IMR-90 (cell line): ENCODE measurements around the gene CCL28. TPM values are rescaled to one million over a fixed set of nuclear protein-coding genes. Genes with fewer than 3 reads are reported as not detected.

Experiments
- ATAC-seq: fragments of 200-7000 bp; cut with Tn5 transposase; 2 replicates; pipeline ENCODE4 v1.9.1; 2020; ENCODE audit warnings: low read depth, mild to moderate bottlenecking, moderate library complexity
- BruUV-seq: library from RNA; stranded (reverse); fragments of 400-500 nt; replicated peaks from 2 replicates; lab custom pipeline; 2021; lab: Mats Ljungman, UMichigan
- CTCF ChIA-PET: fragments of 300-600 bp; formaldehyde crosslinking; extraction: SDS; loops from one replicate; lab custom pipeline; 2021; ENCODE audit warnings: antibody characterized with exemption; lab: Yijun Ruan, JAX
- POLR2A ChIA-PET: fragments of 300-600 bp; sonication (Branson Sonifier 250); formaldehyde crosslinking; loops from one replicate; lab custom pipeline; 2022; ENCODE audit warnings: antibody characterized with exemption; ENCODE audit not compliant: unreplicated experiment; lab: Charles Lee
- DNase-seq: peaks from one replicate; pipeline ENCODE4 v3.0.0; 2013
- H2AFZ ChIP-seq: replicated peaks from 2 replicates; pipeline ENCODE3; 2013; ENCODE audit warnings: low read length, mild to moderate bottlenecking; ENCODE audit not compliant: poor library complexity
- H2AK5ac ChIP-seq: 2 replicates; pipeline ENCODE4 v1.6.1; 2013; ENCODE audit warnings: low read depth, low read length, inconsistent platforms
- H2AK9ac ChIP-seq: replicated peaks from 2 replicates; pipeline ENCODE3; 2013; ENCODE audit warnings: mild to moderate bottlenecking, low read depth, low read length, moderate library complexity; ENCODE audit not compliant: poor library complexity
- H2BK120ac ChIP-seq: 2 replicates; pipeline ENCODE4 v1.6.1; 2013; ENCODE audit warnings: low read depth, low read length, inconsistent platforms
- H2BK15ac ChIP-seq: 3 replicates; pipeline ENCODE4 v1.6.1; 2013; ENCODE audit warnings: low read depth, low read length, inconsistent platforms
- H2BK20ac ChIP-seq: 2 replicates; pipeline ENCODE4 v1.6.1; 2013; ENCODE audit warnings: low read depth, mild to moderate bottlenecking, inconsistent platforms, low read length, moderate library complexity
- H2BK5ac ChIP-seq: 2 replicates; pipeline ENCODE4 v1.6.1; 2013; ENCODE audit warnings: mild to moderate bottlenecking, low read depth, low read length, inconsistent platforms; ENCODE audit not compliant: poor library complexity, severe bottlenecking
- H3K14ac ChIP-seq: replicated peaks from 2 replicates; pipeline ENCODE4 v1.6.1; 2013; ENCODE audit warnings: low read depth, low read length, inconsistent platforms
- H3K18ac ChIP-seq: 2 replicates; pipeline ENCODE4 v1.6.1; 2013; ENCODE audit warnings: low read depth, low read length, control low read depth
- H3K23ac ChIP-seq: 2 replicates; pipeline ENCODE4 v1.6.1; 2013; ENCODE audit warnings: low read depth, low read length, inconsistent platforms
- H3K27ac ChIP-seq: 2 replicates; pipeline ENCODE4 v1.5.1; 2013; ENCODE audit warnings: mild to moderate bottlenecking, control low read depth, low read length; ENCODE audit not compliant: insufficient read depth
- H3K27me3 ChIP-seq: 2 replicates; pipeline ENCODE4 v1.6.1; 2013; ENCODE audit warnings: low read length; ENCODE audit not compliant: control insufficient read depth, insufficient read depth
- H3K36me3 ChIP-seq: 2 replicates; pipeline ENCODE4 v1.6.1; 2013; ENCODE audit warnings: low read length, mixed read lengths; ENCODE audit not compliant: control insufficient read depth, insufficient read depth
- H3K4ac ChIP-seq: 2 replicates; pipeline ENCODE4 v1.6.1; 2013; ENCODE audit warnings: low read depth, low read length, inconsistent platforms
- H3K4me1 ChIP-seq: 2 replicates; pipeline ENCODE4 v1.6.1; 2013; ENCODE audit warnings: low read length, mixed read lengths; ENCODE audit not compliant: control insufficient read depth, insufficient read depth
- H3K4me2 ChIP-seq: 2 replicates; pipeline ENCODE4 v1.6.1; 2013; ENCODE audit warnings: low read depth, mild to moderate bottlenecking, control low read depth, low read length, moderate library complexity
- H3K4me3 ChIP-seq: 2 replicates; pipeline ENCODE4 v1.5.1; 2013; ENCODE audit warnings: low read depth, mild to moderate bottlenecking, control low read depth, low read length, moderate library complexity; ENCODE audit not compliant: insufficient read depth
- H3K56ac ChIP-seq: 2 replicates; pipeline ENCODE4 v1.6.1; 2013; ENCODE audit warnings: low read length, inconsistent platforms; ENCODE audit not compliant: insufficient read depth; ENCODE audit errors: extremely low read depth
- H3K79me1 ChIP-seq, 2 experiments: 2 replicates each; pipeline ENCODE4 v1.6.1; 2013; ENCODE audit warnings: low read length in 2 of 2, inconsistent platforms in 1 of 2, low read depth in 1 of 2
- H3K9ac ChIP-seq: 2 replicates; pipeline ENCODE4 v1.6.1; 2013; ENCODE audit warnings: low read depth, low read length, control low read depth
- H3K9me1 ChIP-seq: 2 replicates; pipeline ENCODE4 v1.6.1; 2013; ENCODE audit warnings: low read length, inconsistent platforms; ENCODE audit not compliant: insufficient read depth
- H3K9me3 ChIP-seq: 2 replicates; pipeline ENCODE4 v1.6.1; 2013; ENCODE audit warnings: low read length; ENCODE audit not compliant: control insufficient read depth, insufficient read depth
- H4K20me1 ChIP-seq: 2 replicates; pipeline ENCODE4 v1.6.1; 2013; ENCODE audit warnings: low read length, inconsistent platforms; ENCODE audit not compliant: insufficient read depth
- H4K5ac ChIP-seq: 2 replicates; pipeline ENCODE4 v1.6.1; 2013; ENCODE audit warnings: mild to moderate bottlenecking, low read depth, low read length, control low read depth
- H4K8ac ChIP-seq, 2 experiments: 2 replicates each; pipeline ENCODE4 v1.6.1; 2013; ENCODE audit warnings: low read depth in 2 of 2, low read length in 2 of 2, control low read depth in 1 of 2, inconsistent platforms in 1 of 2
- H4K91ac ChIP-seq: 2 replicates; pipeline ENCODE4 v1.6.1; 2013; ENCODE audit warnings: low read depth, low read length, inconsistent platforms; ENCODE audit not compliant: insufficient read depth
- BHLHE40 ChIP-seq: fragments of 150-350 bp; IDR thresholded peaks from 2 replicates; pipeline ENCODE4 v1.6.1; 2016; ENCODE audit warnings: mild to moderate bottlenecking, low read depth, low read length
- CEBPB ChIP-seq: IDR thresholded peaks from 2 replicates; pipeline ENCODE4 v1.6.1; 2012; ENCODE audit warnings: low read depth, low read length, improper control_type of control experiment
- CHD1 ChIP-seq: IDR thresholded peaks from 2 replicates; pipeline ENCODE4 v1.6.1; 2012; ENCODE audit warnings: low read depth, low read length, improper control_type of control experiment
- FOS ChIP-seq: fragments of 150-350 bp; IDR thresholded peaks from 2 replicates; pipeline ENCODE4 v1.6.1; 2016; ENCODE audit warnings: low read depth, low read length
- MAFK ChIP-seq: IDR thresholded peaks from 2 replicates; pipeline ENCODE4 v1.6.1; 2012; ENCODE audit warnings: low read depth, low read length, improper control_type of control experiment
- MAZ ChIP-seq: IDR thresholded peaks from 2 replicates; pipeline ENCODE4 v1.6.1; 2012; ENCODE audit warnings: low read depth, mild to moderate bottlenecking, low read length, improper control_type of control experiment, moderate library complexity, borderline replicate concordance
- MXI1 ChIP-seq: IDR thresholded peaks from 2 replicates; pipeline ENCODE4 v1.6.1; 2012; ENCODE audit warnings: low read depth, mild to moderate bottlenecking, low read length, moderate library complexity, borderline replicate concordance
- NFE2L2 ChIP-seq: fragments of 150-350 bp; IDR thresholded peaks from 2 replicates; pipeline ENCODE4 v1.6.1; 2016; ENCODE audit warnings: low read depth, mild to moderate bottlenecking, low read length
- POLR2A ChIP-seq: IDR thresholded peaks from 2 replicates; pipeline ENCODE4 v1.6.1; 2012; ENCODE audit warnings: mild to moderate bottlenecking, low read depth, low read length
- RAD21 ChIP-seq: IDR thresholded peaks from 2 replicates; pipeline ENCODE4 v1.6.1; 2012; ENCODE audit warnings: low read length, improper control_type of control experiment
- RCOR1 ChIP-seq: IDR thresholded peaks from 2 replicates; pipeline ENCODE4 v1.6.1; 2012; ENCODE audit warnings: mild to moderate bottlenecking, low read length, improper control_type of control experiment; ENCODE audit not compliant: insufficient replicate concordance
- RFX5 ChIP-seq: IDR thresholded peaks from 2 replicates; pipeline ENCODE4 v1.8.0; 2012; ENCODE audit warnings: low read depth, mild to moderate bottlenecking, low read length, moderate library complexity
- SMC3 ChIP-seq: fragments of 150-350 bp; IDR thresholded peaks from 2 replicates; pipeline ENCODE4 v1.6.1; 2016; ENCODE audit warnings: low read depth, mild to moderate bottlenecking, antibody characterized with exemption, low read length, moderate library complexity
- WGBS, 2 experiments: methylation state at CpG; one replicate each; pipeline versions ENCODE4 v1.1.5 to v1.1.7; 2013; ENCODE audit warnings: missing lambda C conversion rate in 2 of 2; ENCODE audit not compliant: insufficient read length in 1 of 2; ENCODE audit errors: extremely low coverage in 2 of 2; 5-methylcytosine and 5-hydroxymethylcytosine counted together
- dilution Hi-C: fragments of 300-500 bp; cut with HindIII; formaldehyde crosslinking; loops from one replicate; pipeline ENCODE4 v1.14.3; 2018; ENCODE audit warnings: low sequenced_read_pairs; ENCODE audit not compliant: unreplicated experiment
- in situ Hi-C: fragments of 300-500 bp; cut with MboI; formaldehyde crosslinking; loops from 3 replicates; pipeline ENCODE4 v1.14.3; 2019; ENCODE audit warnings: low sequenced_read_pairs, inconsistent platforms, mixed read lengths
- intact Hi-C: fragments of 100-400 bp; cut with micrococcal nuclease; formaldehyde crosslinking; loops from 2 replicates; pipeline ENCODE4 v1.10.0; 2022
- polyA plus RNA-seq, 3 experiments: library from polyadenylated mRNA; depleted of rRNA; stranded (reverse); fragments of >200 nt; gene quantifications; 2 replicates each; pipeline ENCODE4 v1.2.3, GENCODE V29; 2012; ENCODE audit warnings: low replicate concordance in 1 of 3
- total RNA-seq: library from RNA; depleted of rRNA; stranded (reverse); fragments of >200 nt; gene quantifications from 2 replicates; pipeline ENCODE4 v1.2.3, GENCODE V29; 2012
- TF ChIP-seq, protein P1 (sequence below): fragments of 150-350 bp; IDR thresholded peaks from 2 replicates; pipeline ENCODE4 v1.6.1; 2016; ENCODE audit warnings: low read depth, mild to moderate bottlenecking, low read length, moderate library complexity, borderline replicate concordance
- TF ChIP-seq, protein P2 (sequence below): conservative IDR thresholded peaks from 2 replicates; pipeline ENCODE4 v1.5.1; 2012; ENCODE audit warnings: mild to moderate bottlenecking, low read depth, low read length, improper control_type of control experiment
- TF ChIP-seq, protein P3 (sequence below): fragments of 150-350 bp; IDR thresholded peaks from 2 replicates; pipeline ENCODE4 v1.6.1; 2017; ENCODE audit warnings: mild to moderate bottlenecking, antibody characterized with exemption, low read length, low read depth

CCL28 gene
- total and polyA plus RNA-seq, 2 of the 4 experiments (the other 2 are of a cell fraction), result under 0.01 to 0.02 TPM

DNA sequence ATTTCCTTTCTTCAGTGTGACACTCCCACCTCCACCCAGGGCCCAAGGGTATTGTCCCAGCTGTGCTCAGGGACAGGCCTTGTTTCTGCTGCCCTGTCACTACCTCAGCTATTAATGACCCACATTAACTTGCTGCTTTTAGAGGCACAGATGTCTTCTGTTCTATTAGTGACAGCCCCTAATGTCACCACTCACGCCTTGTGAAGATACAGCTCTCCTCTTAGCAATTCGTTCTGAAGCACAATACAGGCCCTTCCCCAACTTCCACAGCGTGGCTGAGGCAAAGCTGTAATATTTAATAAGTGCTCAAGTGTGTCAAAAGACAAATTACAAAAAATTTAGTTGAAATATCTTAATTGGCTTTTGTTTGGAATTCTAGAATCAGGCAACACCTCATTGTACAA is 54.3 kb downstream of the CCL28 start:
- H3K56ac ChIP-seq, result no peak overlapping the region
- dilution Hi-C loops, result no loop called here
- H4K91ac ChIP-seq, result no peak overlapping the region
- DNase-seq, result no peak
- H4K20me1 ChIP-seq, result no peaks in the 10 kb centered on the region
- no peaks in the 10 kb centered on the region for H3K4me1 ChIP-seq
- no peak overlapping the region for H3K27ac ChIP-seq
- no peak overlapping the region for H2BK20ac ChIP-seq
- intact Hi-C loops, result no loop called here
- H3K27me3 ChIP-seq, result no peaks in the 10 kb centered on the region; the same call in 1 of the 2 replicates
- ATAC-seq, result no peak
- no peak overlapping the region for H4K8ac ChIP-seq
- no peaks in the 10 kb centered on the region for H3K9me3 ChIP-seq
- H2BK5ac ChIP-seq, result no peak overlapping the region
- no peak overlapping the region for H2BK120ac ChIP-seq
- H3K36me3 ChIP-seq, result no peaks in the 10 kb centered on the region
- POLR2A ChIA-PET, result no interaction called here
- no peaks in the 10 kb centered on the region for H3K79me1 ChIP-seq
- WGBS, 2 experiments, result no CpG with 5 or more reads among the region's 3 CpGs
- TF ChIP-seq MAZ (no peak), RFX5 (no peak), MXI1 (no peak), RCOR1 (no peak), NFE2L2 (no peak), POLR2A (no peak), MAFK (no peak), FOS (no peak), RAD21 (no peak), CEBPB (no peak), CHD1 (no peak), SMC3 (no peak), BHLHE40 (no peak)
- TF ChIP-seq, protein P1, sequence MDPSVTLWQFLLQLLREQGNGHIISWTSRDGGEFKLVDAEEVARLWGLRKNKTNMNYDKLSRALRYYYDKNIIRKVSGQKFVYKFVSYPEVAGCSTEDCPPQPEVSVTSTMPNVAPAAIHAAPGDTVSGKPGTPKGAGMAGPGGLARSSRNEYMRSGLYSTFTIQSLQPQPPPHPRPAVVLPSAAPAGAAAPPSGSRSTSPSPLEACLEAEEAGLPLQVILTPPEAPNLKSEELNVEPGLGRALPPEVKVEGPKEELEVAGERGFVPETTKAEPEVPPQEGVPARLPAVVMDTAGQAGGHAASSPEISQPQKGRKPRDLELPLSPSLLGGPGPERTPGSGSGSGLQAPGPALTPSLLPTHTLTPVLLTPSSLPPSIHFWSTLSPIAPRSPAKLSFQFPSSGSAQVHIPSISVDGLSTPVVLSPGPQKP, result no peak
- TF ChIP-seq, protein P2, sequence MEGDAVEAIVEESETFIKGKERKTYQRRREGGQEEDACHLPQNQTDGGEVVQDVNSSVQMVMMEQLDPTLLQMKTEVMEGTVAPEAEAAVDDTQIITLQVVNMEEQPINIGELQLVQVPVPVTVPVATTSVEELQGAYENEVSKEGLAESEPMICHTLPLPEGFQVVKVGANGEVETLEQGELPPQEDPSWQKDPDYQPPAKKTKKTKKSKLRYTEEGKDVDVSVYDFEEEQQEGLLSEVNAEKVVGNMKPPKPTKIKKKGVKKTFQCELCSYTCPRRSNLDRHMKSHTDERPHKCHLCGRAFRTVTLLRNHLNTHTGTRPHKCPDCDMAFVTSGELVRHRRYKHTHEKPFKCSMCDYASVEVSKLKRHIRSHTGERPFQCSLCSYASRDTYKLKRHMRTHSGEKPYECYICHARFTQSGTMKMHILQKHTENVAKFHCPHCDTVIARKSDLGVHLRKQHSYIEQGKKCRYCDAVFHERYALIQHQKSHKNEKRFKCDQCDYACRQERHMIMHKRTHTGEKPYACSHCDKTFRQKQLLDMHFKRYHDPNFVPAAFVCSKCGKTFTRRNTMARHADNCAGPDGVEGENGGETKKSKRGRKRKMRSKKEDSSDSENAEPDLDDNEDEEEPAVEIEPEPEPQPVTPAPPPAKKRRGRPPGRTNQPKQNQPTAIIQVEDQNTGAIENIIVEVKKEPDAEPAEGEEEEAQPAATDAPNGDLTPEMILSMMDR, result no peak
- TF ChIP-seq, protein P3, sequence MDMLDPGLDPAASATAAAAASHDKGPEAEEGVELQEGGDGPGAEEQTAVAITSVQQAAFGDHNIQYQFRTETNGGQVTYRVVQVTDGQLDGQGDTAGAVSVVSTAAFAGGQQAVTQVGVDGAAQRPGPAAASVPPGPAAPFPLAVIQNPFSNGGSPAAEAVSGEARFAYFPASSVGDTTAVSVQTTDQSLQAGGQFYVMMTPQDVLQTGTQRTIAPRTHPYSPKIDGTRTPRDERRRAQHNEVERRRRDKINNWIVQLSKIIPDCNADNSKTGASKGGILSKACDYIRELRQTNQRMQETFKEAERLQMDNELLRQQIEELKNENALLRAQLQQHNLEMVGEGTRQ, result no peak
- no peak overlapping the region for H3K23ac ChIP-seq
- CTCF ChIA-PET, result no interaction called here
- H3K4ac ChIP-seq, result no peak overlapping the region
- peak overlapping the region; percentile 56 for H2AFZ ChIP-seq
- H3K18ac ChIP-seq, result no peak overlapping the region
- no peak overlapping the region for H3K4me3 ChIP-seq
- BruUV-seq, result no TSS peak
- no peak overlapping the region for H4K5ac ChIP-seq
- in situ Hi-C loops, result no loop called here
- H2AK5ac ChIP-seq, result no peak overlapping the region
- no peaks in the 10 kb centered on the region for H3K9me1 ChIP-seq
- no peak overlapping the region for H2AK9ac ChIP-seq
- no peak overlapping the region for H2BK15ac ChIP-seq
- no peak overlapping the region for H3K4me2 ChIP-seq
- no peak overlapping the region for H3K9ac ChIP-seq
- no peak overlapping the region for H3K14ac ChIP-seq
